Stimulated activated naive CD4-positive, alpha-beta T cell (primary cell): ENCODE results near the gene FUT8.
"Not testable (repeated sequence)": the region's sequence is repeated elsewhere in the genome, so short reads cannot be mapped to it uniquely, and the experiment has no call there.

Source experiments
- DNase-seq, 6 experiments: peaks; one replicate each; lab custom pipeline; 2025; lab: John Stamatoyannopoulos, UW

The FUT8 gene

GRCh38 chr14:65623759-65624158 lies 211.2 kb downstream of the FUT8 start:
- no peak for DNase-seq

DNA sequence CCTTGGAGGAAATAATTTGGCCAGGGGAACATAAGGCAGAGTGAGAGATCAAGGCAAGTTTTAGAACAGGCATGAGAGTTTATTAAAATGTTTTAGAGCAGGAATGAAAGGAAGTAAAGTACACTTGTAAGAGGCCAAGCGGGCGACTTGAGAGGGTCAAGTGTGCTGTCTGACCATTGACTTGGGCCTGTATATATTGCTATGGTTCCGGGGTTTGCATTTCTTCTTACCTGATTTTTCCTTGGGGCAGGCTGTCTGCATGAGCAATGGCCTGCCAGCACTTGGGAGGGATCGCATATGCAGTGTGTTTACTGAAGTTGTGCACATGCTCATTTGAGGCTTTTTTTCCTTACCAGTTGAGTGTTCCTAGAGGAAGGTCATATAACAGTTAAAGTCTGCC lies 214.8 kb downstream of the FUT8 start:
- DNase-seq: no peak

DNA sequence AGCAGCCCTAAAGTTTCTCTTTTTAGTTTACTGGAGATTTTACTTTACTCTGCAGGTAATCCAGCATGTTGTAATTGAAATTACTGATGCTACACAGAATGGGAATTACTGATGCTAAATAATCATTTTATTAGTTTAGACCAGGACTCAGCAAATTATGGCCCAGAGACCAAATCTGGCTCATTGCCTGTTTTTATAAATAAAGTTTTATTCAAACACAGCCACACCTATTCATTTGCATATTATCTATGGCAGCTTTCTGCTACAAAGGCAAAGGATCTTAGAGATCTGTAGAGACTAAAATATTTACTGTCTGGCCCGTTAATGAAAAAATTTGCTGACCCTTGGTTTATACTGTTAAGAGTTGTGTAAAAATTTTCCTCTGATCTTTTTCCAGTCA lies 216.1 kb downstream of the FUT8 start:
- DNase-seq: no peak

GRCh38 chr14:65631040-65631439 lies 218.5 kb downstream of the FUT8 start:
- no peak for DNase-seq

DNA sequence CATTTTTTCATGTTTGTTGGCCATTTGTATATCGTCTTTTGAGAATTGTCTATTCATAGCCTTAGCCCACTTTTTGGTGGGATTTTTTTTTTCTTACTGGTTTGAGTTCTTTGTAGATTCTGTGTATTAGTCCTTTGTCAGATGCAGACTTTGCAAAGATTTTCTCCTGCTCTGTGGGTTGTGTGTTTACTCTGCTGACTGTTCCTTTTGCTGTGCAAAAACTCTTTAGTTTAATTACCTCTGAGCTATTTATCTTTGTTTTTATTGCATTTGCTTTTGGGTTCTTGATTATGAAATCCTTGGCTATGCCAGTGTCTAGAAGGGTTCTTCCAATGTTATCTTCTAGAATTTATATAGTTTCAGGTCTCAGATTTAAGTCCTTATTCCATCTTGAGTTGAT lies 220.0 kb downstream of the FUT8 start:
- no peak for DNase-seq

GRCh38 chr14:65633666-65634065 lies 221.1 kb downstream of the FUT8 start:
- DNase-seq: not testable (repeated sequence)

DNA sequence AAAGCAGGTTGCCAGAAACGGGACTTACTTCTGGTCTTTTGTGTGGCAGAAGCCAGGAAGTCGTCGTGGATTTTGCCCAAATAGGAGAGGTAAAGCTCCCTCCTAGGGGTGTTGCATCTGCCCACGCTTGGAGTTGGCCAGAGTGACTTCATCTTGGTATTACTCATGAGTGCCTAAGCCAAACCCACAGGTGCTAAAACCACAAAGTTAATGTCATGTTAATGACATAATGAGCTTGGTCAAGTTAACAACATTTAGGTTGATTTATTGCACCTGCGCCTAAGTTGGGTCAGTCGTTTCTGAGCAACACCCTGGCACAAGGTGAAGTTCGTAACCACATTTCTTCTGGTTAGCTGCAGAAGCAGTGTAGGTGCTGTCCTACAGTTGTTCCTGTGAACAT lies 225.2 kb downstream of the FUT8 start:
- DNase-seq: no peak

- DNase-seq: no peak
These were observed 226.7 kb downstream of the FUT8 start for GRCh38 chr14:65639216-65639615.

DNA sequence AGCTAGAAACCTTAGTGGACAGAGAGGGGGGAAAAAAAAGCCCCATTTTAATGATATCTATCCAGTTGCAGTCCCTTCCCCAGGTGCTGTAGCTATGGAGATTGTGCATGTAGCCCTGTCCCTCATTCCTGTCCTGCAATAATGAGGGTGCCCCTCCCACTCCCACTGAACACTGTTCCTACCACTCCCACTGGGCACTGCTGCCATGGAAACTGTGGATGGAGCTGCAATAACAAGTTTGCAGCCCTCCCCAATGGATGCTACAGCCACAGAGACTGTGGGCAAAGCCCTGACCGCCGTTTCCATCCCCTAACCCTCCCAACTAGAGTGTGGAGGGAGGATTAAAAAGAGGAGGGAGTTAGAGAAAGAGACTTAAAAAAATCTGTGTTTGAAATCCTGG lies 238.3 kb downstream of the FUT8 start:
- no peak for DNase-seq

GRCh38 chr14:65656554-65656953 lies 244.0 kb downstream of the FUT8 start:
- no peak for DNase-seq

GRCh38 chr14:65658202-65658601 lies 245.7 kb downstream of the FUT8 start:
- no peak for DNase-seq

- no peak for DNase-seq
These were observed 249.3 kb downstream of the FUT8 start for GRCh38 chr14:65661865-65662264.

DNA sequence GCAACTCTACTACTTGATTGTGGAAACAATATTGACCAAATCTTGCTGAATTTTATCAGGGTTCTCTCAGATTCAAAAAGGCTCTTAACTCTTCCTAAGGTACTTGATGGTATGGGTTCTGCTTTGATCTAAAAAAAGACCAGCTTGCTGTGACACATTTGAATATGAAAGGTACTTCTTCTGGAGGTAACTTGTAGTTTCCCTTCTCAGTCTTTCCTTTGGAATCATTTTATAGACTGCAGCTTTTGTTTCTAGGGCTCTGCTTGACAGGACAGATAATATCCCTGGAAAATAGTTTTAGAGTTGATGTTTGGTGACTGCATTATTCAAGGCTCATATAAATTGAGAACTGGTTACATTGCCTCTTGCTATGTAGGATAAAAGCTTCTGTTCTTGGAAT lies 251.9 kb downstream of the FUT8 start:
- no peak for DNase-seq

GRCh38 chr14:65676361-65677014 lies 264.0 kb downstream of the FUT8 start:
- DNase-seq: peak in 1 of 6 experiments; percentile 0

DNA sequence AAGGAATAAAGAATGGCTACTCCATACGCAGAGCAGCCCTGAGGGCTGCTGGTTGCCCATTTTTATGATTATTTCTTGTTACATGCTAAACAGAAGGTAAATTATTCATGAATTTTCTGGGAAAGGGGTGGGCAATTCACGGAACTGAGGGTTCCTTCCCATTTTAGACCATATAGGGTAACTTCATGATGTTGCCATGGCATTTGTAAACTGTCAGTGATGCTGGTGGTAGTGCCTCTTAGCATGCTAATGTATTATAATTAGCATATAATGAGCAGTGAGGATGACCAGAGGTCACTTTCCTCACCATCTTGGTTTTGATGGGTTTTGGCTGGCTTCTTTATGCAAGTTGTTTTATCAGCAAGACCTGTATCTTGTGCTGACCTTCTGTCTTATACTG lies 273.0 kb downstream of the FUT8 start:
- no peak for DNase-seq

DNA sequence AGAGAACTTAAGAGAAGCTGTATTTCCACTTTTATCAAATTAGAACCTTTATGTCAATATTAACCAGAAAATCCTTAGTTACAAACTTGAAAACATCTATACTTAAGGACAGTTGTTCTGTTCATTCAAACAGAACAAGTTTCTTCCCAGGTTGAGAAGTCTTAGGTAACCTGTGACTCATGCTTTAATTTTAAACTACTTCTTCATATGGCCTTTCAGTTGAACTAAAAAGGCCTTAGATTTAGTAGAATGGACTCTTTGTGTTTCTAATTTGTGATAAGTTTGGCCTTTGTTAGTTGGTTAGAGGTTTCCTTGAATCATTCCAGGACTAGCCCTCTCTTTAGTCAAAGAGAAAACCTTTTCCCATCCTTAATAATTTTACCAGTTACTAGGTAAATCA lies 274.2 kb downstream of the FUT8 start:
- no peak for DNase-seq

GRCh38 chr14:65689070-65689469 lies 276.5 kb downstream of the FUT8 start:
- no peak for DNase-seq

GRCh38 chr14:65692566-65692965 lies 280.0 kb downstream of the FUT8 start:
- DNase-seq: not testable (repeated sequence)

- DNase-seq: no peak
These were observed 284.3 kb downstream of the FUT8 start for GRCh38 chr14:65696801-65697200.

GRCh38 chr14:65703521-65703920 lies 291.0 kb downstream of the FUT8 start:
- no peak for DNase-seq

DNA sequence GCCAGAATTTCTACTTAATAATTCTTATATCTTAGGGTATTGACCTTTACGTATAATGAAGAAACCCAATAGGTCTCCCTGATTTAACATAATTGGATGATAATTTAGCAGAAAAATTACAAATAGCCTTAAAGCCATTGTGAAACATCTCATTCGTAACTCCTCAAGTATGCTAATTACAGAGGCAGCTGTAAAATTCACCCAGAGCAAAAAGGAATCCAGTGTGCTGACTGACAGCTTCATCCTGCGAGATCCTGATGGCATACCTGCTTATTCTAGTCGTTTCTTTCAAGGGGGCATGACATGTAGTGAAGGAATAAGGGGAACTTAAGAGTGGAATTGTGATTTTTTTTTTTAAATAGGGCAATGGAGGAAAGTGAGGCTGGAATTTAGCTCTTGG lies 291.5 kb downstream of the FUT8 start:
- no peak for DNase-seq

DNA sequence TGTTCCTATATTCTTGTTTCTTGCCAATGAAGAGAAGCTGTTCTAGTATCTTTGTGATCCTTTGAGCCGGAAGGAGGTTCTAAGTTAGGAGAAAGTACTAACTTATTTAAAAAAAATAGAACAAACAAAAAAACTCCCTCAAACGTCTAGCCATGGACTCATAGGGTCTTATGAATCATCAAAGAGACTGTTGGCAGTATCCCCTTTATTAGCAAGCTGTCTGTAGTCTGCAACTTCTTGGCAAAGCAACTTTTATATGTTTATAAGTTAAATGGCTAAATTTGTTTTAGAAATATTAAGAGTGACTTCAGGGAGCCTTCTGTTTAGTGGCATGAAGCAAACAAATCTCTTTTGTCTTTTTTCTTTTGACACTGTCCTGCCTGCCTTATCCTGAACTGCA lies 291.9 kb downstream of the FUT8 start:
- no peak for DNase-seq

DNA sequence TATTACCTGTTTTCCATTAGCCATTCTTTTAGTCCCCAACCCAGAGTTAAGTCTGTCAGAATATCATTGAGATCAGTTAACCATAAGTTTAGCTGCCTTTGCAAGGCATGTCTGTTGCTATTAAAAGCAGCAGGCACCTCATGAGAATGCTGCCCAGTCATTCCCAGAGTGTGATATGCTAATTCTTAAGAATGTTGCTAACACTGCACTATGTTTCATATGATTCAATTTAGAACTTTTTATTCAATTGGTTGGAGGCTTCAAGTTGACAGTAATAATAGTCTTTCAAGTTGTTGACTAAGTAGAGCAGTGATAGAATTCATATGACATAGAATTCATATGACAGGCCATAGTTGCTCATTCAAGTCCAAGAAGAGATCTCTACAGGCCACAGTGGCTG lies 292.3 kb downstream of the FUT8 start:
- DNase-seq: no peak

DNA sequence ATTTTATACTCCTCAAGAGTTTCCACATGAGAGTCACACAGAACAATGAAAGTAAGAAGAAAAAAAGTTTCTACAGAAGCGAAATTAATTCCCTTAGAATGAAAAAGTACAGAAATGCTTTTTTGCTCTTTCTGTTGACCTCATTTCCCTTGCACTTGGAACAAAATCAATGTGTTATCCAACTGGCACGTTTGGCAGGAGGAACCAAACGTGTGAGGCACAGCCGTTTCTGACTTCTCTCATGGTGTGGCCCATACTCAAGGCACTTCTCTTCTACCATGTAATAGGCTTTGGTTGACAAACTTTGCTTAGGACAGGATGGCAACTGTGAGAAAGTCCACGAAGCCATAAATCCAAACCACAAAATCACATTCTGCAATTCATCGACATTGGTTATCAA lies 297.0 kb downstream of the FUT8 start:
- DNase-seq: no peak

DNA sequence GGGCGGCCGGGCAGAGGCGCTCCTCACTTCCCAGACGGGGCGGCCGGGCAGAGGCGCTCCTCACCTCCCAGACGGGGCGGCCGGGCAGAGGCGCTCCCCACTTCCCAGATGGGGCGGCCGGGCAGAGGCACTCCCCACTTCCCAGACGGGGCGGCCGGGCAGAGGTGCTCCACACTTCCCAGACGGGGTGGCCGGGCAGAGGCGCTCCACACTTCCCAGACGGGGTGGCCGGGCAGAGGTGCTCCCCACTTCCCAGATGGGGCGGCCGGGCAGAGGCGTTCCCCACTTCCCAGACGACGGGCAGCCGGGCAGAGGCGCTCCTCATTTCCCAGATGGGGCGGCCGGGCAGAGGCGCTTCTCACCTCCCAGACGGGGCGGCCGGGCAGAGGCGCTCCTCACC lies 304.3 kb downstream of the FUT8 start:
- DNase-seq: not testable (repeated sequence)
